ENCODE data around the gene FAR1. TPM values are rescaled to one million over a fixed set of nuclear protein-coding genes. Genes with fewer than 3 reads are reported as not detected.

The FAR1 gene
- total and polyA plus RNA-seq, 2 of the 4 experiments (the other 2 are of a cell fraction), result 35.3 to 119 TPM

DNA sequence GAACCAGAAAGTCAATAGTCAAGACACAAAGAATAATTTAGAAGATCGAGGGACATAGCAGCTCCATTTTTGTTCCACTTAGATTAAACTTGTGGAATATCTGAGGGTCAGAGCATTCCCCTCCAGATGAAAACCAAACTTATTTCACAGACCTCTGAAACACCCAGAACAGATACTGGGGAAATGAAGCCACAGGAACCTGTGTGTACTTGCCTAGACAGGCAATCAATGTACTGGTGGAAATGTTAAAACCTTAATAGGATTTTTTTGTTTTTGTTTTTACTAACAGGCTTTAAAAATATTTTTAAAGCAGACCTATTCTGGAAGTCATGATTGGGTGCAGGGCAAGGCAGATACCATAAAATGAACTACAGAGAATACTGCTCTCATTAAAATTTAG lies 4.1 kb upstream of the FAR1 start:
- H3K18ac ChIP-seq (ENCODE audit: low read depth, low read length), result no peak overlapping the region
- no peak overlapping the region for H2AK5ac ChIP-seq (ENCODE audit: low read depth, low read length)
- ChIA-PET CTCF (no interaction called here), POLR2A (ENCODE audit: unreplicated experiment) (no interaction called here)
- H3K9me1 ChIP-seq (ENCODE audit: insufficient read depth, low read length), result 0 out of 2 replicates have a peak, but pooled peaks cover 2% of the 10 kb centered on the region
- H3K4me2 ChIP-seq (ENCODE audit: low read depth, low read length), result no peak overlapping the region
- no peak overlapping the region for H3K4me3 ChIP-seq (ENCODE audit: insufficient read depth, low read depth, low read length)
- H3K27ac ChIP-seq (ENCODE audit: insufficient read depth, low read length), result no peak overlapping the region
- H3K23ac ChIP-seq (ENCODE audit: low read depth, low read length), result no peak overlapping the region
- no peaks in the 10 kb centered on the region for H3K4me1 ChIP-seq (ENCODE audit: control insufficient read depth, insufficient read depth, low read length)
- no peak overlapping the region for H4K5ac ChIP-seq (ENCODE audit: low read depth, low read length)
- DNase-seq (no peak), ATAC-seq (ENCODE audit: low read depth) (no peak)
- no peak overlapping the region for H2BK120ac ChIP-seq (ENCODE audit: low read depth, low read length)
- no peak overlapping the region for H2BK15ac ChIP-seq (ENCODE audit: low read depth, low read length)
- peaks cover 3% of the 10 kb centered on the region; the same call in 1 of the 2 replicates for H4K20me1 ChIP-seq (ENCODE audit: insufficient read depth, low read length)
- in situ Hi-C loops (cut with MboI; ENCODE audit: low sequenced_read_pairs), result no loop called here
- TF ChIP-seq CHD1 (IDR thresholded peaks at IDR 0.05; ENCODE audit: low read depth, low read length) (no peak), MAZ (IDR thresholded peaks at IDR 0.05; ENCODE audit: borderline replicate concordance, low read depth, low read length) (no peak), RFX5 (IDR thresholded peaks at IDR 0.05; ENCODE audit: low read depth, low read length) (no peak), NFE2L2 (IDR thresholded peaks at IDR 0.05; ENCODE audit: low read depth, low read length) (no peak), RAD21 (IDR thresholded peaks at IDR 0.05; ENCODE audit: low read length) (no peak), FOS (IDR thresholded peaks at IDR 0.05; ENCODE audit: low read depth, low read length) (no peak), MAFK (IDR thresholded peaks at IDR 0.05; ENCODE audit: low read depth, low read length) (no peak), POLR2A (IDR thresholded peaks at IDR 0.05; ENCODE audit: low read depth, low read length) (no peak), BHLHE40 (IDR thresholded peaks at IDR 0.05; ENCODE audit: low read depth, low read length) (no peak)
- TF ChIP-seq, protein P1, sequence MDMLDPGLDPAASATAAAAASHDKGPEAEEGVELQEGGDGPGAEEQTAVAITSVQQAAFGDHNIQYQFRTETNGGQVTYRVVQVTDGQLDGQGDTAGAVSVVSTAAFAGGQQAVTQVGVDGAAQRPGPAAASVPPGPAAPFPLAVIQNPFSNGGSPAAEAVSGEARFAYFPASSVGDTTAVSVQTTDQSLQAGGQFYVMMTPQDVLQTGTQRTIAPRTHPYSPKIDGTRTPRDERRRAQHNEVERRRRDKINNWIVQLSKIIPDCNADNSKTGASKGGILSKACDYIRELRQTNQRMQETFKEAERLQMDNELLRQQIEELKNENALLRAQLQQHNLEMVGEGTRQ (IDR thresholded peaks at IDR 0.05; ENCODE audit: low read depth, low read length), result no peak
- H3K9ac ChIP-seq (ENCODE audit: low read depth, low read length), result no peak overlapping the region
- no peak overlapping the region for H2AK9ac ChIP-seq (replicated peaks; ENCODE audit: low read depth, low read length, poor library complexity)
- H3K14ac ChIP-seq (replicated peaks; ENCODE audit: low read depth, low read length), result no peak overlapping the region
- 0 out of 2 replicates have a peak, but pooled peaks cover 3% of the 10 kb centered on the region for H3K9me3 ChIP-seq (ENCODE audit: control insufficient read depth, insufficient read depth, low read length)
- no peaks in the 10 kb centered on the region for H3K36me3 ChIP-seq (ENCODE audit: control insufficient read depth, insufficient read depth, low read length)
- no peak overlapping the region for H3K56ac ChIP-seq (ENCODE audit: extremely low read depth, insufficient read depth, low read length)
- H2BK20ac ChIP-seq (ENCODE audit: low read depth, low read length), result no peak overlapping the region
- H2BK5ac ChIP-seq (ENCODE audit: low read depth, low read length, poor library complexity, severe bottlenecking), result no peak overlapping the region
- H2AFZ ChIP-seq (replicated peaks; ENCODE audit: low read length, poor library complexity), result no peak overlapping the region
- H4K8ac ChIP-seq (ENCODE audit: low read depth in 2 of 2, low read length in 2 of 2), result no peak overlapping the region
- peaks cover 0 to 4% of the 10 kb centered on the region in 2 experiments; a peak in 2 of 4 replicates for H3K79me1 ChIP-seq (ENCODE audit: low read depth in 1 of 2, low read length in 2 of 2)
- intact Hi-C loops (cut with micrococcal nuclease), result no loop called here
- no TSS peak for BruUV-seq (replicated peaks)
- H3K4ac ChIP-seq (ENCODE audit: low read depth, low read length), result no peak overlapping the region
- no CpG with 5 or more reads among the region's 1 CpG for WGBS, 2 experiments (ENCODE audit: extremely low coverage in 2 of 2, insufficient read length in 1 of 2)
- peaks cover 2% of the 10 kb centered on the region; the same call in 1 of the 2 replicates for H3K27me3 ChIP-seq (ENCODE audit: control insufficient read depth, insufficient read depth, low read length)
- dilution Hi-C loops (cut with HindIII; ENCODE audit: low sequenced_read_pairs, unreplicated experiment), result no loop called here
- H4K91ac ChIP-seq (ENCODE audit: insufficient read depth, low read depth, low read length), result no peak overlapping the region
